Posterior vena cava (tissue), 2 donors: ENCODE measurements around the gene C22orf23. TPM values are rescaled to one million over a fixed set of nuclear protein-coding genes. Genes with fewer than 3 reads are reported as not detected.
"Not testable (repeated sequence)": the region's sequence is repeated elsewhere in the genome, so short reads cannot be mapped to it uniquely, and the experiment has no call there.

ENCODE experiments used
- DNase-seq: peaks from one replicate; pipeline ENCODE4 v3.0.0-alpha.2; 2020; ENCODE audit warnings: low spot score
- intact Hi-C, 2 donors: fragments of 100-400 bp; cut with DNase I; formaldehyde crosslinking; loops; one replicate each; pipeline versions ENCODE4 v1.14.1 to v1.14.2; 2022 to 2023
- total RNA-seq, 2 donors: library from RNA; stranded (reverse); fragmentation: NEBNext Ultra II Directional; extraction: Animal tissue kit (Norgen Biotek cat#: 25700); gene quantifications; one replicate each; pipeline ENCODE4 v1.2.1, GENCODE V29; 2021
- donor health status: DM: yes; HTN: yes; CAD: no.
- donor health status: DM: yes; HTN: yes; CAD: no.

Gene C22orf23
- total RNA-seq, 2 donors from 2014 or later = 0.32 to 0.33 TPM

- DNase-seq = no peak
- intact Hi-C loops = no loop called here
These were observed 29.8 kb upstream of the C22orf23 start for GRCh38 chr22:37982938-37983859.

GRCh38 chr22:37982151-37982785 lies 28.9 kb upstream of the C22orf23 start:
- intact Hi-C loops = no loop called here
- DNase-seq = no peak

GRCh38 chr22:37981282-37982011 lies 28.0 kb upstream of the C22orf23 start:
- intact Hi-C loops = no loop called here

GRCh38 chr22:37979782-37980181 lies 26.4 kb upstream of the C22orf23 start:
- no peak for DNase-seq
- intact Hi-C loops = loop anchor here in 1 of 2 donors (5.0 kb wide), 1 partner anchor 1157 kb away; no protein-coding TSS in a partner anchor

More at GRCh38 chr22:37981282-37982011, 28.0 kb upstream of the C22orf23 start:
- no peak for DNase-seq

GRCh38 chr22:37976547-37976946 lies 23.1 kb upstream of the C22orf23 start:
- DNase-seq = no peak

GRCh38 chr22:37976022-37976421 lies 22.6 kb upstream of the C22orf23 start:
- DNase-seq = not testable (repeated sequence)
- intact Hi-C loops = loop anchor here in 1 of 2 donors (5.0 kb wide), 1 partner anchor 1154 kb away; no protein-coding TSS in a partner anchor

More at GRCh38 chr22:37976547-37976946, 23.1 kb upstream of the C22orf23 start:
- intact Hi-C loops = loop anchor here in 1 of 2 donors (5.0 kb wide), 1 partner anchor 1154 kb away; no protein-coding TSS in a partner anchor

GRCh38 chr22:37975153-37975552 lies 21.8 kb upstream of the C22orf23 start:
- no peak for DNase-seq
- intact Hi-C loops = loop anchor here in 1 of 2 donors (5.0 kb wide), 1 partner anchor 1153 kb away; no protein-coding TSS in a partner anchor

GRCh38 chr22:37973271-37974170 lies 20.1 kb upstream of the C22orf23 start:
- intact Hi-C loops = loop anchor here in 1 of 2 donors (5.0 kb wide), 1 partner anchor 1246 kb away; no protein-coding TSS in a partner anchor
- DNase-seq = no peak

GRCh38 chr22:37972527-37972926 lies 19.1 kb upstream of the C22orf23 start:
- no peak for DNase-seq
- intact Hi-C loops = loop anchor here in 1 of 2 donors (5.0 kb wide), 1 partner anchor 1245 kb away; no protein-coding TSS in a partner anchor

- intact Hi-C loops = loop anchor here in 1 of 2 donors (5.0 kb wide), 1 partner anchor 1244 kb away; no protein-coding TSS in a partner anchor
- DNase-seq = no peak
These were observed 18.4 kb upstream of the C22orf23 start for GRCh38 chr22:37971475-37972434.

- intact Hi-C loops = loop anchor here in 1 of 2 donors (5.0 kb wide), 1 partner anchor 1244 kb away; no protein-coding TSS in a partner anchor
- DNase-seq = no peak
These were observed 17.5 kb upstream of the C22orf23 start for GRCh38 chr22:37970864-37971263.

GRCh38 chr22:37968452-37969251 lies 15.3 kb upstream of the C22orf23 start:
- intact Hi-C loops = loop anchor here (5.0 kb wide), 1 partner anchor 151 kb away; no protein-coding TSS in a partner anchor

GRCh38 chr22:37967637-37968451 lies 14.4 kb upstream of the C22orf23 start:
- intact Hi-C loops = loop anchor here (5.0 kb wide), 1 partner anchor 151 kb away; no protein-coding TSS in a partner anchor
- no peak for DNase-seq

More at GRCh38 chr22:37968452-37969251, 15.3 kb upstream of the C22orf23 start:
- no peak for DNase-seq

GRCh38 chr22:37967147-37967546 lies 13.7 kb upstream of the C22orf23 start:
- no peak for DNase-seq
- intact Hi-C loops = loop anchor here (5.0 kb wide), 1 partner anchor 150 kb away; no protein-coding TSS in a partner anchor
